Endodermal cell (in vitro differentiated cells): ENCODE measurements around the gene RTP3. TPM values are rescaled to one million over a fixed set of nuclear protein-coding genes. Genes with fewer than 3 reads are reported as not detected.
A peak's percentile ranks its signal among the peaks of the same experiment; 100 is the strongest.

Source experiments
- DNase-seq: peaks from one replicate; pipeline ENCODE4 v3.0.0-alpha.2; 2017
- H3K27ac ChIP-seq: 2 replicates; pipeline ENCODE4 v1.5.1; 2013; ENCODE audit warnings: mild to moderate bottlenecking, low read depth, low read length, moderate library complexity
- H3K27me3 ChIP-seq: 2 replicates; pipeline ENCODE4 v1.6.1; 2013; ENCODE audit warnings: mild to moderate bottlenecking, low read length, moderate library complexity; ENCODE audit not compliant: insufficient read depth, control insufficient read depth, poor library complexity, severe bottlenecking
- H3K36me3 ChIP-seq: 2 replicates; pipeline ENCODE4 v1.7.0; 2013; ENCODE audit warnings: mild to moderate bottlenecking, low read length, moderate library complexity; ENCODE audit not compliant: control insufficient read depth, insufficient read depth
- H3K4me1 ChIP-seq: one replicate; pipeline ENCODE4 v1.7.0; 2013; ENCODE audit warnings: low read length; ENCODE audit not compliant: control insufficient read depth, insufficient read depth
- H3K4me3 ChIP-seq: 2 replicates; pipeline ENCODE4 v1.5.1; 2013; ENCODE audit warnings: mild to moderate bottlenecking, low read length, moderate library complexity
- H3K9ac ChIP-seq: 2 replicates; pipeline ENCODE4 v1.6.1; 2013; ENCODE audit warnings: mild to moderate bottlenecking, low read length, moderate library complexity; ENCODE audit not compliant: poor library complexity, severe bottlenecking; ENCODE audit errors: extremely low read depth
- H3K9me3 ChIP-seq: 2 replicates; pipeline ENCODE4 v1.6.1; 2013; ENCODE audit warnings: mild to moderate bottlenecking, low read length, moderate library complexity; ENCODE audit not compliant: control insufficient read depth
- H3K27ac Mint-ChIP-seq: 2 replicates; pipeline ENCODE4 v1.8.0; 2020; ENCODE audit warnings: mixed read lengths
- H3K27me3 Mint-ChIP-seq: 2 replicates; pipeline ENCODE4 v1.8.0; 2021; ENCODE audit warnings: mild to moderate bottlenecking, mixed read lengths; ENCODE audit not compliant: insufficient read depth
- H3K36me3 Mint-ChIP-seq: 2 replicates; pipeline ENCODE4 v1.8.0; 2020; ENCODE audit warnings: low read depth, mixed read lengths
- H3K4me1 Mint-ChIP-seq: 2 replicates; pipeline ENCODE4 v1.8.0; 2020; ENCODE audit warnings: mixed read lengths
- H3K4me3 Mint-ChIP-seq: 2 replicates; pipeline ENCODE4 v1.8.0; 2020; ENCODE audit warnings: mild to moderate bottlenecking, moderate library complexity, mixed read lengths
- H3K9me3 Mint-ChIP-seq: 2 replicates; pipeline ENCODE4 v1.8.0; 2020; ENCODE audit warnings: mild to moderate bottlenecking, mixed read lengths
- CTCF ChIP-seq: fragments of 200-600 bp; sonication (generic); conservative IDR thresholded peaks from 2 replicates; pipeline ENCODE4 v1.5.0; 2021; ENCODE audit warnings: antibody characterized with exemption, mild to moderate bottlenecking
- WGBS, 2 experiments: methylation state at CpG; one replicate each; pipeline versions ENCODE4 v1.1.5 to v1.1.7; 2013; ENCODE audit warnings: missing lambda C conversion rate in 2 of 2, mixed read lengths in 1 of 2; ENCODE audit not compliant: insufficient coverage in 1 of 2, insufficient read length in 1 of 2; 5-methylcytosine and 5-hydroxymethylcytosine counted together
- total RNA-seq, 2 donors: library from RNA; stranded (reverse); fragmentation: NEBNext Ultra II Directional in 1 of 2; extraction: Animal tissue kit (Norgen Biotek cat#: 25700) in 1 of 2; gene quantifications; 2 replicates in 1 of 2; 3 replicates in 1 of 2; pipeline ENCODE4 v1.2.1, GENCODE V29; 2021

RTP3 gene
- total RNA-seq, 2 donors from 2014 or later = not detected

- H3K4me1 Mint-ChIP-seq = peaks cover 3% of the 10 kb centered on the region
- no peaks in the 10 kb centered on the region for H3K36me3 Mint-ChIP-seq
- no peaks in the 10 kb centered on the region for H3K9me3 Mint-ChIP-seq
- H3K4me1 ChIP-seq = peaks cover 7% of the 10 kb centered on the region
- H3K4me3 Mint-ChIP-seq = no peak overlapping the region
- no peak overlapping the region for H3K9ac ChIP-seq
- H3K4me3 ChIP-seq = no peak overlapping the region
- H3K36me3 ChIP-seq = no peaks in the 10 kb centered on the region
- no peak for TF ChIP-seq CTCF
- H3K27me3 ChIP-seq = no peaks in the 10 kb centered on the region
- no peak overlapping the region for H3K27ac ChIP-seq
- H3K27me3 Mint-ChIP-seq = no peaks in the 10 kb centered on the region
- H3K27ac Mint-ChIP-seq = no peak overlapping the region
- WGBS, 2 experiments = 92 to 98% methylated on average over 5 to 6 of the region's 7 CpGs
- H3K9me3 ChIP-seq = no peaks in the 10 kb centered on the region
- DNase-seq = peak; percentile 12
These were observed 44.1 kb upstream of the RTP3 start for GRCh38 chr3:46453526-46454208.

- no peaks in the 10 kb centered on the region for H3K27me3 Mint-ChIP-seq
- Histone ChIP-seq H3K9ac (no peak overlapping the region), H3K4me1 (peaks cover 7% of the 10 kb centered on the region)
These were observed 43.6 kb upstream of the RTP3 start for GRCh38 chr3:46454209-46454595.

GRCh38 chr3:46454606-46455005 lies 43.2 kb upstream of the RTP3 start:
- Mint-ChIP-seq H3K27ac (no peak overlapping the region), H3K4me3 (no peak overlapping the region), H3K4me1 (peaks cover 3% of the 10 kb centered on the region), H3K9me3 (no peaks in the 10 kb centered on the region), H3K36me3 (no peaks in the 10 kb centered on the region), H3K27me3 (peaks cover 4% of the 10 kb centered on the region)
- H3K4me3 ChIP-seq = no peak overlapping the region
- no peak overlapping the region for H3K9ac ChIP-seq
- peaks cover 7% of the 10 kb centered on the region for H3K4me1 ChIP-seq
- DNase-seq = no peak
- WGBS, 2 experiments = 94 to 97% methylated on average over 5 to 7 of the region's 7 CpGs
- H3K27ac ChIP-seq = no peak overlapping the region
- H3K9me3 ChIP-seq = no peaks in the 10 kb centered on the region
- no peaks in the 10 kb centered on the region for H3K36me3 ChIP-seq
- H3K27me3 ChIP-seq = no peaks in the 10 kb centered on the region
- no peak for TF ChIP-seq CTCF

More at GRCh38 chr3:46454209-46454595, 43.6 kb upstream of the RTP3 start:
- H3K4me1 Mint-ChIP-seq = peaks cover 3% of the 10 kb centered on the region
- H3K4me3 Mint-ChIP-seq = no peak overlapping the region
- TF ChIP-seq CTCF = no peak
- Histone ChIP-seq H3K27ac (no peak overlapping the region), H3K9me3 (no peaks in the 10 kb centered on the region), H3K4me3 (no peak overlapping the region), H3K36me3 (no peaks in the 10 kb centered on the region), H3K27me3 (no peaks in the 10 kb centered on the region)
- WGBS, 2 experiments = 85% methylated on average over 3 of the region's 3 CpGs; no CpG with 5 or more reads in 1 of the 2 experiments
- no peaks in the 10 kb centered on the region for H3K9me3 Mint-ChIP-seq
- no peak overlapping the region for H3K27ac Mint-ChIP-seq
- DNase-seq = peak; percentile 22
- H3K36me3 Mint-ChIP-seq = no peaks in the 10 kb centered on the region
